HG03571 (cell line): ENCODE measurements around the gene PNMA6F.
"Not testable (repeated sequence)": the region's sequence is repeated elsewhere in the genome, so short reads cannot be mapped to it uniquely, and the experiment has no call there.

Experiments used
- ATAC-seq: cut with Tn5 transposase; IDR thresholded peaks from one replicate; pipeline ENCODE4 v1.9.1; 2021; ENCODE audit not compliant: unreplicated experiment

Gene PNMA6F

DNA sequence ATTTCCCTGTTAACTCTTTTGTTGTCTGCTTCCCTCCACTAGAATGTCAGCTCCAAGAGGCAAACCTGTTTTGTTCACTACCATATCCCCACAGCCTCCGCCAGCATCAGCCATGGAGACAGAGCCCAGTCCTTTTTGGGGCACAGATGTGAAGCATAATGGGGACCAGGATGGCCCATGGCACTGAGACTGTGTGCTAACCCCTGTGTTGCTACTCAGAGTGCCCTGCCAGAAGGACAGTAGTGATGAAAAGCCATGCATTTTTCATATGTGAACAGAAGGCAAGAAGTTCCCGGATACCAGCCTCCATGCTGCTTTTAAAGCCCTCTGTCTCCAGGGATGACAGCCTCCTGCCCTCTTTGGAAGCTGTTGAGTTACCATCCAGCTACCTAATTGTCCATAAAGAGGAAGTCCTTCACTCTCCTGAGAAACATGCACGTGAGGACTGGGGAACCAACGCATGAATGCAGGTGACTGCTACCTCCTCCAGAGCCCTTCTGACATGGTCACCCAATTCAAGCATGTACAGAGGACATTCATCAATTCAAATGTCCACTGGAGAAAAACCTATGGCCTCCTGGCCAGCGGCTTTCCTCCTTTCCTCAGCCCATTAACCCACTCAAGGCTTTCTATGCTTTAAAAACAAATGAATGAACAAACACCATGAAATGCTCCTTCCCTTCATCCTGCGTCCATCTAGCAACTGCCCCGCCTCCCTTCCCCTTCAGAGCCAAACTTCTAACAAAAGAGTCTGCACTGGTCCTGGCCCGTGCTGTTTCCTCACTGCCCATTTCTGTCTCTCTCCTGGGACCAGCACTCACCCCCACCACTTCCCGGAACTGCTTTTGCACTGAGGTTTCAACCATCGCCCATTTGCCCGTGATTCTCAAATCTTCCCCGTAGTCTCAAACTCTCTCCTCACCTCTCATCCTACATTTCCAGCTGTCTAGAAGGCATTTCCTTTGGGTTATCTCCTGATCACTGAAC lies 18.0 kb downstream of the PNMA6F start:
- ATAC-seq, result no peak

DNA sequence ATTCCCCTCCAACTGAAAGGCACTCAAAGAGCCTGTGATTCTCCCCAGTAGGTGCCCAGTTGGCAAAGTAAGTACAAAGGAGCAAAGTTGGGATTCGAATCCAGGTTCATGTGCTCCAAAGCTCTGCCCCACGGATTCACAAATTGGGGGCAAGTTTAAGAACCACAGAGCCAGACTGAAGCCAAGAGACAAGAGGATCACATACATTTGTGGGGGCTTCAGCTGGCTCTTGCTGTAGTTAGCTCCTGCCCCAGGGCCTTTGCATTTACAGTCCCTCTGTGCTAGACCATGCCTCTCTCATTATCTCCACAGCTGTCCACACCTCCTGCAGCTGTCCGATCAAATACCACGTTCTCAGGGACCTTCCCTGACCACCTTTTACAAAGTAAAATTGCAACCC lies 18.8 kb downstream of the PNMA6F start:
- no peak for ATAC-seq

DNA sequence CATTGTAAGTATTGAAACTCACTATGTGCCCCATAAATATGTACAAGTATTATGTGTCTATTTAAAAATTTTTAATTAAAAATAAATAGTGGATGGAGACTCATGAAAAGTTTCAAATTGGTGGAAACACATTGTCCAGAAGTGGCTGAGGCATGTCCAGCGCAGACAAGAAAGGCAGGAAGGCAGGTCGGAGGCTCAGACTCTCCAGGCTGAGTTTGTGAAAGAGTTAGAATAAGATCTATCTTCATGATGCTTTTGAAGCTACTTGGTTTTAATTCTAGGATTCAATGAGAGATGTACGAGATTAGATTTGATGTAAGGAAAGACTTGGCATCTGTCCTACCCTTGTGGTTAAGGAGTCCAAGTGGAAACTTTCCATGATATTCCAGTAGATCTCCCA lies 19.8 kb downstream of the PNMA6F start:
- ATAC-seq, result no peak

DNA sequence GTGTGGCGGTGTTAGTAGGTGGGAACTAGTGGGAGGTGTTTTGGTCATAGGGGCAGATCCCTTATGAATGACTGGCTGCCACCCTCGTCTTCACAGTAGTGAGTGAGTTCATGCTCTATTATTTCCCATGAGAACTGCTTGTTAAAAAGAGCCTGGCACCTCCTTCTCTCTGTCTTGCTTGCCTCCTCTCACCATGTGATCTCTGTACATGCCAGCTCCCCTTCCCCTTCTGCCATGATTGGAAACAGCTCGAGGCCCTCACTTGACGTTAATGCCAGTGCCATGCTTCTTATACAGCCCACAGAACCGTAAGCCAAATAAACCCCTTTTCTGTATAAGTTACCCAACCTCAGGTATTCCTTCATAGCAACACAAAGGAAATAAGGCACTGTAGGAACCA lies 21.7 kb downstream of the PNMA6F start:
- ATAC-seq, result no peak

DNA sequence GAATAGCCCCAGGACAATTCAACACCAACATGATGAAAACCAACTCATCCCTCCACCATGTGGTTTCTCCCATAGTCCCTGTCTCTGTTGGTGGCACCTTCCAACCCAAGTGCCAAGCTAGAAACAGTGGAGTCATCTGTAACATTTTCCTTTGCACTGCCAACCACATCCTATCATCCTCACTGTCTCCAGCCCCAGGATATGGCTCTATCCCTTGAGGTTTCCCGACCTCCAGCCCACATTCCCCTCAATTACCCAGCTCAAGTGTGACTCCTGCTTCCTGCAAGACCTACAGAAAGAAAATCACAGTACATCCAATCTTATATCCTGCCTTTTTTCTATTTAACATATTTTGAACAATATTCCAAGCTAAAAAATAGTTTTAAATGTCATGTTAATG lies 24.2 kb downstream of the PNMA6F start:
- no peak for ATAC-seq

DNA sequence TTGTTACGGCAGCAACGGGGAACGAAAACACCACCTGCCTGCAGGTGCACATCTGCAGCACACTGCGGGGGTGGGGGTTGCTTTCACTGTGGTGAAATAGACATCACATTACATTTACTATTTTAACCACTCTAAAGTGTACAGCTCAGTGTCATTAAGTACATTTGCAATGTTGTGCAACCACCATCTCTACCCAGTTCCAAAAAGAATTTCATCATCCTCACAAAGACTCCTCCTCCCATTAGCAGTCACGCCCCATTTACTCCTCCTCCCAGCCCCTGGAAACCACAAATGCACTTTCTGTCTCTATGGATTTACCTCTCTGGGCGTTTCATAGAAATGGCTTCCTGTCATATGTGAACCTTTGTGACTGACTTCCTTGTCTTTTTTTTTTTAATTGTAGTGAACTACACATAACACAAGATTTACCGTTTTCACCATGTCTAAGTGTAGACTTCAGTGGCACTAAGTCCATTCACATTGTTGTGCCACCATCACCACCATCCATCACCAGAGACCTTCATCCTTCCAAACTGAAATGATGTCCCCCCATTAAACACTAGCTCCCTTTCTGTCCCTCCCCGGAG lies 28.0 kb downstream of the PNMA6F start:
- not testable (repeated sequence) for ATAC-seq

DNA sequence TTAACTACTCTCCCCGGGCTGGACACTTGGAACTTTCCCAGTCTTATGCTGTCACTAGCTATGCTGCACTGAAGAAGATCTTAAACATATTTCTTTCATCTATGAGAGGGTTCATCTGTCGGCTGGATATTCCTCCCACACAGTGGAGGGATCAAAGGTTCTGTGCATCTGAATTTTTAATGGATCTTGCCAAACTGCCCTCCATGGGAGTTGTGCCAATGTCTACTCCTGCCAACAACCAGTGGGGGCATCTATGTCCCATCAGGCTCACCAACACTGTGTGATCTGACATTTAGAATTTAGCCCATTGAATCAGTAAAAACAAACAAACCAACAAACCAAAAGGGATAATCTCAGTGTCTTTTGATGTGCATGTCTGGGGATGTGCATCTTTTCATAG lies 32.8 kb downstream of the PNMA6F start:
- not testable (repeated sequence) for ATAC-seq

DNA sequence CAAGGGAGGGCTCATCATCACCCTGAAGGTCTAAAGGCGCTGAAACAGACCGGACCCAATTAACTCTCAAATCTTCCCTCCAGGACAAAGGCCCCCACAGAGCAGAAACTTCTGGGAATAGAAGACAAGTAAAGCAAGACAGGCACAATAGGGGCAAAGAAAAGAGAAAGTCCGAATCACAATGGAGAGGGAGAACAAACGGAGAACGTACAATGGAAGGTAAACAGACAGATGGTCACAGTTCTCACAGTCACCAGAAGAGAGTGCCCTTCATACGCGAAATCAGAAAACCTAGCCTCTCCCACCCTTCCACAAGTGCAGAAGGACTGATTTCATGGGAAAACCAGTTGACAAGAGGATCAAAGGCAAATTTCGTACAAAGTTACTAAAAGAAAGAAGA lies 35.9 kb downstream of the PNMA6F start:
- not testable (repeated sequence) for ATAC-seq

DNA sequence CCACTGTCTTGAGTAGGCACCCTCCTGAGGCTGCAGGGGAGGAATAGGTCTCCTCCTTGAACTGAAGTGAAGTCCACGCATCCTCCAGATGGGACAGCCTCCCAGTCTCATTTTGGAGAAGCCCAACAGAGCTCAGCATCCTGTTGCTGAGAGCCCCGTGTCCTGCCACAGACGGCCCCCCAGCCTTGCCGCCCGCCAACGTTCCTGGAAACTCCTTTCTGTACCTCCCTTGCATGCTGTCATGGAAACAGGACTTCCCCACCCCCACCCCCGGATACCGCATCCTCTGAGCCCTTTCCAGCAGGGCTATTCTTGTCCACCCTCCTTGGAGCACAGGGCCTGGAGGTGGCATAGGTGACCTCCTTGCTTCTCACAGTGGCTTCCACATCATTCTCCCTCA lies 37.6 kb downstream of the PNMA6F start:
- ATAC-seq, result not testable (repeated sequence)

DNA sequence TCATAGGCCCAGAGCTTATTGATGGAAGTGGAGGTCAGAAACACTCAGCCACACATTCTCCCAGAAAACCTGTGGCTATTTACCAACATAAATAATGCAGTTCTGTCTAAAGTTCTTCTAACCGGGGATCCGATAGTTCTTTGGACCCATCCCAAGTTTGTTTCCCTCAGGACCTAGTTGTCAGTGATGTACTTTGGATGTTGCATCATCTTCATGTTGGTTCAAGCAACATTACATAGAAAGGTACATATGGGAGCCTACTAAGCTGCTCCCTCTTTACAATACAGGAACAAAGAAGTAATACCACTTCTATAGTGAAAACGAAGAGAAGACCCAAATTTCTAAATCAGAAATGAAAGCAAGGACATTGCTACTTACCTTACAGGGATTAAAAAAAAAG lies 39.8 kb downstream of the PNMA6F start:
- not testable (repeated sequence) for ATAC-seq

DNA sequence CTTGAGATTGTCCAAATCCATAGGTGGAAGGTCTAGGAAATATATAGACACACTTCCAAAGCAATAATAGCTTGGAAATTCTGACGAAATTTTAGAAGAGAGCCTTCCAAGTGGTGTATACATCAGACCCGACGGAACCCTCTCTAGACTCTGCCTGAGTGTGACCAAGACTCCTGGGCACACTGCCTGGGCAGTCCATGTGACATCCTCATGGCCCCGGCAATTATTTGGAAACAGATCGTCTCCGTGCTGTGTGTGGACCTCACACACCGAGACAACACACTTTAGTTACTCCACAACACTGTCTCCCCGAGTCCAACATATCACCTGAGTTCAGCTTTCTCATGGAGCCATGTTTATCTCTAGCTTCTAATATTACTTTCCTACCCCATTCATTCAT lies 42.3 kb downstream of the PNMA6F start:
- not testable (repeated sequence) for ATAC-seq

DNA sequence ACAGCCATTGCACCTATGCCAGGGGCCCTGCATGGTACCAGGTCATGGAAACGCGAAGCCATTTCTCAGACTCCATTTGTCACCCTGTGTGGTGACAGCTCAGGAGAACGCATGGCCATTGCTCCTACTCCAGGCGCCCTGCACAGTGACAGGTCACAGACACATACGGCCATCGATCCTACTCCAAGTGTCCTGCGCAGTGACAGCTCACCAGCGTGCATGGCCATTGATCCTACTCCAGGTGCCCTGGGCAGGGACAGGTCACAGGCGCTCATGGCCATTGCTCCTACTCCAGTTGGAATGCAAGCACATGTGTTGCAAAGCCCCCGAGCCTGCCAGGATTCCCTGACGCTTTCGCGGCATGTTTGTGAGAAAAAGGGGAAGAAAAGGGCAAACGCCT lies 45.5 kb downstream of the PNMA6F start:
- not testable (repeated sequence) for ATAC-seq

DNA sequence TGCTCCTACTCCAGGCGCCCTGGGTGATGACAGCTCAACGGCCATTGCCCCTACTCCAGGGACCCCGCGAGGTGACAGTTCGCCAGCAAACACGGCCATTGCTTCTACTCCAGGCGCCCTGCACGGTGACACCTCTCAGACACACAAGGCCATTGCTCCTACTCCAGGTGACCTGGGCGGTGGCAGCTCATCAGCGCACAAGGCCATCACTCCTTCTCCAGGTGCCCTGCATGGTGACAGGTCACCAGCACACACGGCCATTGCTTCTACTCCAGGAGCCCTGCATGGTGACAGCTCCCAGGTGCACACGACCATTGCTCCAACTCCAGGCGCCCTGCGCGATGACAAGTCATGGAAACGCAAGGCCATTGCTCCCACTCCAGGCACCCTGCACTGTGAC lies 46.1 kb downstream of the PNMA6F start:
- not testable (repeated sequence) for ATAC-seq

DNA sequence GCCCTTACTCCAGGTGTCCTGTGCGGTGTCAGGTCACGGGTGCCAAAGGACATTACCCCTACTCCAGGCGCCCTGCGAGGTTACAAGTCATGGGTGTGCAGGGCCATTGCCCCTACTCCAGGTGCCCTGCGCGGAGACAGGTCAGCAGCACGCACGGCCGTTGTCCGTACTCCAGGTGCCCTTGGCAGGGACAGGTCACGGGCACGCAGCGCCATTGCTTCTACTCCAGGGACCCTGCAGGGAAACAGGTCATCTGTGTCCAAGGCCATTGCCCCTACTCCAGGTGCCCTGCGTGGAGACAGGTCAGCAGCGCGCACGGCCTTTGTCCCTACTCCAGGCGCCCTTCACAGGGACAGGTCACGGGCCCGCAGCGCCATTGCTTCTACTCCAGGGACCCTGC lies 49.0 kb downstream of the PNMA6F start:
- not testable (repeated sequence) for ATAC-seq

DNA sequence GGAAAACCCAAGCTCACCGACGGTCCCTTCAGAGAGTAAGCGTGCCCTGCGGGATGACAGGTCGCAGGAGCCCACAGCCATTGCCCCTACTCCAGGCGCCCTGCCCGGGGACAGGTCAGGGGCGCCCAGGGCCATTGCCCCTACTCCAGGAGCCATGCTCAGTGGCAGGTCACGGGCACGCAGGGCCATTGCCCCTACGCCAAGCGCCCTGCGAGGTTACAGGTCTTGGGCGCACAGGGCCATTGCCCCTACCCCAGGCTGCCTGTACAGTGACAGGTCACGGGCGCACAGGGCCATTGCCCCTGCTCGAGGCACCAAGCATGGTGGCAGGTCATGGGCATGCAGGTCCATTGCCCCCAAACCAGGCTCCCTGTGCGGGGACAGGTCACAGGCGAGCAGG lies 49.5 kb downstream of the PNMA6F start:
- ATAC-seq, result not testable (repeated sequence)
